ENCODE data around the gene TBC1D14.

TBC1D14 gene

DNA sequence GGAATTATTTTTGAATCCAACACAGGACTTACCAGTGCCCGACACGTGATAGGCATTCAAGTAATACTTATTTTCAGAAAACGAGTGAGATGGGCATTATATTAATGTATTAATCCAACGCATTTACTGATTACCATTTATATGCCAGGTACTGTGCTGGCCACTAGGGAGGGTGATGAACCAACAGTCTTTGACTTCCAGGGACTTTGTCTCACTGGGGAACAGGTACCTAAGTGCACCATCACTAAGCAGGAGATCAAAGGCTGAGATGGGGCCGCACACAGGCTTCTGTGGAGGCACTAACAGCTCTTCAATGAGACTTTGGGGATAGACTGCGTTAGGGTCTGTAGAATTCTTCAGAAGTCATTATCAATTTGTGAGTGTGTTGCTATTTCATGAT, 127.8 kb downstream of the TBC1D14 start:
- Histone ChIP-seq H3K27me3 (ENCODE audit: low read length) (no peaks in the 10 kb centered on the region), H3K4me2 (ENCODE audit: low read depth, low read length, poor library complexity, severe bottlenecking) (no peak overlapping the region), H2AFZ (ENCODE audit: low read depth, low read length, severe bottlenecking) (no peak overlapping the region), H3K4me3 (ENCODE audit: insufficient read depth, low read length, poor library complexity, severe bottlenecking) (no peak overlapping the region), H3K36me3 (ENCODE audit: low read length) (no peaks in the 10 kb centered on the region), H3K9me3 (ENCODE audit: insufficient read depth, low read length) (no peaks in the 10 kb centered on the region), H4K20me1 (ENCODE audit: low read depth, low read length) (no peaks in the 10 kb centered on the region), H3K79me2 (ENCODE audit: insufficient read depth, low read length) (no peaks in the 10 kb centered on the region), H3K9ac (ENCODE audit: low read length) (no peak overlapping the region), H3F3A (ENCODE audit: insufficient read depth) (no peaks in the 10 kb centered on the region), H3K27ac (ENCODE audit: low read depth, low read length) (no peak overlapping the region), H3K9me2 (replicated peaks; ENCODE audit: insufficient read depth, low read length) (no peaks in the 10 kb centered on the region)
- TF ChIP-seq, protein P1, sequence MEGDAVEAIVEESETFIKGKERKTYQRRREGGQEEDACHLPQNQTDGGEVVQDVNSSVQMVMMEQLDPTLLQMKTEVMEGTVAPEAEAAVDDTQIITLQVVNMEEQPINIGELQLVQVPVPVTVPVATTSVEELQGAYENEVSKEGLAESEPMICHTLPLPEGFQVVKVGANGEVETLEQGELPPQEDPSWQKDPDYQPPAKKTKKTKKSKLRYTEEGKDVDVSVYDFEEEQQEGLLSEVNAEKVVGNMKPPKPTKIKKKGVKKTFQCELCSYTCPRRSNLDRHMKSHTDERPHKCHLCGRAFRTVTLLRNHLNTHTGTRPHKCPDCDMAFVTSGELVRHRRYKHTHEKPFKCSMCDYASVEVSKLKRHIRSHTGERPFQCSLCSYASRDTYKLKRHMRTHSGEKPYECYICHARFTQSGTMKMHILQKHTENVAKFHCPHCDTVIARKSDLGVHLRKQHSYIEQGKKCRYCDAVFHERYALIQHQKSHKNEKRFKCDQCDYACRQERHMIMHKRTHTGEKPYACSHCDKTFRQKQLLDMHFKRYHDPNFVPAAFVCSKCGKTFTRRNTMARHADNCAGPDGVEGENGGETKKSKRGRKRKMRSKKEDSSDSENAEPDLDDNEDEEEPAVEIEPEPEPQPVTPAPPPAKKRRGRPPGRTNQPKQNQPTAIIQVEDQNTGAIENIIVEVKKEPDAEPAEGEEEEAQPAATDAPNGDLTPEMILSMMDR (IDR thresholded peaks at IDR 0.05; ENCODE audit: insufficient read depth, low read length, poor library complexity, severe bottlenecking) = no peak
- no peak for TF ChIP-seq EZH2phosphoT487 (conservative IDR thresholded peaks at IDR 0.05; ENCODE audit: low read length)

GRCh38 chr4:7040765-7041164, 131.1 kb downstream of the TBC1D14 start:
- Histone ChIP-seq H3K9me3 (ENCODE audit: insufficient read depth, low read length) (no peaks in the 10 kb centered on the region), H4K20me1 (ENCODE audit: low read depth, low read length) (no peaks in the 10 kb centered on the region; the same call in 1 of the 2 replicates), H3K9ac (ENCODE audit: low read length) (no peak overlapping the region), H3K4me2 (ENCODE audit: low read depth, low read length, poor library complexity, severe bottlenecking) (no peak overlapping the region), H3K27ac (ENCODE audit: low read depth, low read length) (no peak overlapping the region), H2AFZ (ENCODE audit: low read depth, low read length, severe bottlenecking) (no peak overlapping the region), H3K4me3 (ENCODE audit: insufficient read depth, low read length, poor library complexity, severe bottlenecking) (no peak overlapping the region), H3K27me3 (ENCODE audit: low read length) (no peaks in the 10 kb centered on the region), H3K9me2 (replicated peaks; ENCODE audit: insufficient read depth, low read length) (no peaks in the 10 kb centered on the region), H3F3A (ENCODE audit: insufficient read depth) (no peaks in the 10 kb centered on the region), H3K36me3 (ENCODE audit: low read length) (no peaks in the 10 kb centered on the region), H3K79me2 (ENCODE audit: insufficient read depth, low read length) (peaks cover 15% of the 10 kb centered on the region; the same call in 1 of the 2 replicates)
- TF ChIP-seq, protein P1 (IDR thresholded peaks at IDR 0.05; ENCODE audit: insufficient read depth, low read length, poor library complexity, severe bottlenecking) = no peak
- TF ChIP-seq EZH2phosphoT487 (conservative IDR thresholded peaks at IDR 0.05; ENCODE audit: low read length) = no peak

DNA sequence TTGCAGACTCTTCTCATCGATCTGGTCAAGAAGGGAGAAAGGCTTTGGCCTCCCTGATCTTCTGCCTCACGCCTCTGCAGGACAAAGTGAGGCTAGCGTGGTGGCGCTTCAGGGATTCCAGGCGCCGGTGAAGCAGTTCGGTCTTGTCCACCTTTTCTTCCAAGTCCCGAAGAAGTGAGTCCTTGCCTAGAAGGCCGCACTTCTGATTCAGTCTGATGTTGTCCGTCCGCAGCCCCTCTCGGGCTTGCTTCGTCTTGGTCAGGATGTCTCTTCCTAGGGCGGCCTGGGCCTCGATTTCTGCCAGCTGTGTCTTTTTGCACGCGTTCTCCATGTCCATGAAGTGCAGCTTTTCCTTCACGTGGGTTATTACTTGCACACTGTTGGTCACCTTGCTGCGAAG, 131.6 kb downstream of the TBC1D14 start:
- H3K4me2 ChIP-seq (ENCODE audit: low read depth, low read length, poor library complexity, severe bottlenecking) = no peak overlapping the region

More for the DNA sequence above, 131.6 kb downstream of the TBC1D14 start:
- no peaks in the 10 kb centered on the region for H3K27me3 ChIP-seq (ENCODE audit: low read length)
- H3F3A ChIP-seq (ENCODE audit: insufficient read depth) = no peaks in the 10 kb centered on the region
- no peaks in the 10 kb centered on the region for H3K9me2 ChIP-seq (replicated peaks; ENCODE audit: insufficient read depth, low read length)
- no peak overlapping the region for H3K4me3 ChIP-seq (ENCODE audit: insufficient read depth, low read length, poor library complexity, severe bottlenecking)
- H3K9ac ChIP-seq (ENCODE audit: low read length) = no peak overlapping the region
- peaks cover 20% of the 10 kb centered on the region; the same call in 1 of the 2 replicates for H3K79me2 ChIP-seq (ENCODE audit: insufficient read depth, low read length)
- no peak overlapping the region for H2AFZ ChIP-seq (ENCODE audit: low read depth, low read length, severe bottlenecking)
- H3K9me3 ChIP-seq (ENCODE audit: insufficient read depth, low read length) = no peaks in the 10 kb centered on the region
- H3K36me3 ChIP-seq (ENCODE audit: low read length) = no peaks in the 10 kb centered on the region
- no peaks in the 10 kb centered on the region; the same call in 1 of the 2 replicates for H4K20me1 ChIP-seq (ENCODE audit: low read depth, low read length)
- no peak for TF ChIP-seq EZH2phosphoT487 (conservative IDR thresholded peaks at IDR 0.05; ENCODE audit: low read length)
- TF ChIP-seq, protein P1 (IDR thresholded peaks at IDR 0.05; ENCODE audit: insufficient read depth, low read length, poor library complexity, severe bottlenecking) = no peak
- no peak overlapping the region for H3K27ac ChIP-seq (ENCODE audit: low read depth, low read length)

Data from SU-DHL-6 (cell line).